Spleen (tissue), 11 donors: ENCODE data around the gene BIVM. TPM values are rescaled to one million over a fixed set of nuclear protein-coding genes. Genes with fewer than 3 reads are reported as not detected.
A peak's percentile ranks its signal among the peaks of the same experiment; 100 is the strongest.

Experiments
- DNase-seq: peaks from one replicate; pipeline ENCODE4 v3.0.0-alpha.2; 2020
- H3K27ac ChIP-seq, 8 donors: fragments of 200-600 bp; sonication (generic) in 7 of 8; 1 replicate in 4 of 8; 2 replicates in 4 of 8; pipeline versions ENCODE4 v1.5.0 to v1.8.0; 2016 to 2021; ENCODE audit warnings: inconsistent platforms in 4 of 8, mild to moderate bottlenecking in 4 of 8, moderate library complexity in 1 of 8
- H3K27me3 ChIP-seq, 7 donors: fragments of 200-600 bp; sonication (generic) in 6 of 7; replicated peaks in 1 of 7; 1 replicate in 4 of 7; 2 replicates in 3 of 7; pipeline versions ENCODE4 v1.5.0 to v1.8.0; 2016 to 2021; ENCODE audit warnings: inconsistent platforms in 3 of 7, mild to moderate bottlenecking in 1 of 7
- H3K36me3 ChIP-seq, 6 donors: fragments of 200-600 bp; sonication (generic) in 5 of 6; 1 replicate in 4 of 6; 2 replicates in 2 of 6; pipeline versions ENCODE4 v1.5.0 to v1.8.0; 2016 to 2021; ENCODE audit warnings: inconsistent platforms in 2 of 6
- H3K4me1 ChIP-seq, 6 donors: fragments of 200-600 bp; sonication (generic) in 5 of 6; 1 replicate in 3 of 6; 2 replicates in 3 of 6; pipeline versions ENCODE4 v1.5.0 to v1.8.0; 2016 to 2021; ENCODE audit warnings: inconsistent platforms in 3 of 6
- H3K4me3 ChIP-seq, 8 donors: fragments of 200-600 bp; sonication (generic) in 7 of 8; 1 replicate in 4 of 8; 2 replicates in 4 of 8; pipeline versions ENCODE4 v1.5.0 to v1.8.0; 2016 to 2021; ENCODE audit warnings: inconsistent platforms in 4 of 8, mild to moderate bottlenecking in 4 of 8, moderate library complexity in 2 of 8
- H3K9me3 ChIP-seq, 8 donors: fragments of 200-600 bp; sonication (generic) in 7 of 8; 1 replicate in 4 of 8; 2 replicates in 4 of 8; pipeline versions ENCODE4 v1.5.0 to v1.8.0; 2016 to 2021; ENCODE audit warnings: inconsistent platforms in 4 of 8
- CTCF ChIP-seq, 11 experiments: fragments of 200-600 bp in 7 of 11; fragments of 450-650 bp in 4 of 11; sonication (generic) in 4 of 11; IDR thresholded peaks in 8 of 11; conservative IDR thresholded peaks in 3 of 11; 1 replicate in 7 of 11; 2 replicates in 4 of 11; pipeline versions ENCODE4 v1.4.0 to v1.8.0; 2016 to 2021; ENCODE audit warnings: antibody characterized with exemption in 11 of 11, inconsistent platforms in 4 of 11, mild to moderate bottlenecking in 1 of 11
- POLR2A ChIP-seq, 3 donors: fragments of 450-650 bp; IDR thresholded peaks; one replicate each; pipeline ENCODE4 v1.5.1; 2017; ENCODE audit warnings: antibody characterized with exemption in 3 of 3, mild to moderate bottlenecking in 1 of 3
- POLR2AphosphoS5 ChIP-seq, 3 donors: sonication (generic); formaldehyde crosslinking; IDR thresholded peaks; one replicate each; pipeline ENCODE4 v1.5.1; 2017; ENCODE audit warnings: antibody characterized with exemption in 3 of 3
- WGBS, 5 donors: extraction: QIAGEN DNeasy Blood & Tissue Kit in 3 of 5; methylation state at CpG; one replicate each; pipeline versions ENCODE4 v1.1.5 to v1.1.7; 2013 to 2018; 5-methylcytosine and 5-hydroxymethylcytosine counted together
- intact Hi-C: fragments of 100-400 bp; cut with DNase I; formaldehyde crosslinking; loops from one replicate; pipeline ENCODE4 v1.15.0; 2023; ENCODE audit warnings: low total_unique reads
- polyA plus RNA-seq, 3 donors: library from polyadenylated mRNA; stranded (reverse); fragments of 200-250 nt; gene quantifications; one replicate each; pipeline ENCODE4 v1.2.1, GENCODE V29; 2013
- total RNA-seq, 7 donors: library from RNA; depleted of rRNA in 3 of 7; stranded (reverse); fragments of >200 nt in 3 of 7; fragmentation: NEBNext Ultra II Directional in 4 of 7; extraction: Animal tissue kit (Norgen Biotek cat#: 25700) in 4 of 7; gene quantifications; one replicate each; pipeline versions ENCODE4 v1.1.0 to v1.2.1, GENCODE V29; 2016 to 2021
- donor health status: healthy with polysubstance abuse.
- donor health status: DM: no; HTN: no; CAD: no; lungs with moderate emphysema.
- donor health status: DM: no; HTN: no; CAD: no.
- donor health status: Bipolar disorder and iron deficiency.
- donor health status: healthy.
- donor health status: DM: no; HTN: no; CAD: no.
- donor health status: DM: yes; HTN: yes; CAD: no.

BIVM gene
- total and polyA plus RNA-seq, 10 donors = 6.0 to 30.4 (median 15.6) TPM

- DNase-seq = peak; percentile 97
- Histone ChIP-seq H3K27me3 (no peaks in the 10 kb centered on the region), H3K36me3 (no peaks in the 10 kb centered on the region), H3K9me3 (no peaks in the 10 kb centered on the region), H3K27ac (peak within 1 kb of the TSS; percentile 83 to 93 (median 89)), H3K4me1 (peaks cover 8 to 37% (median 23%) of the 10 kb centered on the region in 6 donors), H3K4me3 (peak within 1 kb of the TSS; percentile 70 to 97 (median 87))
- TF ChIP-seq POLR2AphosphoS5 (IDR thresholded peaks at IDR 0.05) = peak; percentile 92 to 97 (median 96)
- TF ChIP-seq CTCF (IDR thresholded peaks at IDR 0.05 in 8 of 11, conservative IDR thresholded peaks at IDR 0.05 in 3 of 11) = peak in 5 of 11 experiments; percentile 9 to 37 (median 18)
- peak; percentile 53 to 77 (median 68) for TF ChIP-seq POLR2A (IDR thresholded peaks at IDR 0.05)
- 3 to 13% (median 3%) methylated on average over 22 to 85 of the region's 85 CpGs for WGBS, 5 donors
- intact Hi-C loops = loop anchor here (10.0 kb wide), 1 partner anchor 179 kb away; the partner anchor contains the start of gene TPP2
Measured at GRCh38 chr13:102773441-102774213, 25.3 kb upstream of the BIVM start, which contains the start of gene TEX30. Gene TEX30, minus strand, starts transcription at chr13:102773786. Its CDS starts 3,760 bp downstream, at chr13:102770026.

GRCh38 chr13:102774214-102774568, 24.7 kb upstream of the BIVM start:
- H3K4me3 ChIP-seq = peak overlapping the region; percentile 70 to 97 (median 87)
- no peaks in the 10 kb centered on the region for H3K36me3 ChIP-seq
- DNase-seq = peak; percentile 87
- peak overlapping the region; percentile 83 to 93 (median 89) for H3K27ac ChIP-seq
- TF ChIP-seq CTCF (IDR thresholded peaks at IDR 0.05 in 8 of 11, conservative IDR thresholded peaks at IDR 0.05 in 3 of 11) (no peak), POLR2AphosphoS5 (IDR thresholded peaks at IDR 0.05) (no peak), POLR2A (IDR thresholded peaks at IDR 0.05) (no peak)
- 65 to 78% (median 71%) methylated on average over 27 of the region's 27 CpGs for WGBS, 5 donors
- H3K4me1 ChIP-seq = peaks cover 8 to 43% (median 25%) of the 10 kb centered on the region in 6 donors
- intact Hi-C loops = loop anchor here (10.0 kb wide), 1 partner anchor 179 kb away; the partner anchor contains the start of gene TPP2
- no peaks in the 10 kb centered on the region for H3K27me3 ChIP-seq
- H3K9me3 ChIP-seq = no peaks in the 10 kb centered on the region

GRCh38 chr13:102774591-102775520, 24.1 kb upstream of the BIVM start:
- Histone ChIP-seq H3K27me3 (no peaks in the 10 kb centered on the region), H3K4me3 (no peak overlapping the region), H3K9me3 (no peaks in the 10 kb centered on the region), H3K27ac (no peak overlapping the region), H3K4me1 (peaks cover 8 to 49% (median 26%) of the 10 kb centered on the region in 6 donors), H3K36me3 (no peaks in the 10 kb centered on the region)
- intact Hi-C loops = loop anchor here (10.0 kb wide), 1 partner anchor 180 kb away; the partner anchor contains the start of gene TPP2
- 74 to 82% (median 77%) methylated on average over 14 of the region's 14 CpGs for WGBS, 5 donors
- TF ChIP-seq POLR2AphosphoS5 (IDR thresholded peaks at IDR 0.05) = no peak
- TF ChIP-seq CTCF (IDR thresholded peaks at IDR 0.05 in 8 of 11, conservative IDR thresholded peaks at IDR 0.05 in 3 of 11) = no peak
- TF ChIP-seq POLR2A (IDR thresholded peaks at IDR 0.05) = no peak
- no peak for DNase-seq
